HepG2 (cell line): ENCODE data around the gene RAB28. TPM values are rescaled to one million over a fixed set of nuclear protein-coding genes. Genes with fewer than 3 reads are reported as not detected.

Experiments
- ATAC-seq: fragments of 200-7000 bp; cut with Tn5 transposase; 3 replicates; pipeline ENCODE4 v1.9.1; 2020; ENCODE audit warnings: mild to moderate bottlenecking, moderate library complexity
- BruUV-seq: library from RNA; stranded (reverse); fragments of 400-500 nt; replicated peaks from 2 replicates; lab custom pipeline; 2021; lab: Mats Ljungman, UMichigan
- CTCF ChIA-PET: fragments of 300-600 bp; formaldehyde crosslinking; extraction: SDS; loops from one replicate; lab custom pipeline; 2021; ENCODE audit warnings: low total read pairs, inconsistent platforms, low intra/inter-chr PET ratio; lab: Yijun Ruan, JAX
- POLR2A ChIA-PET: fragments of 350-600 bp; sonication (Branson Sonifier 250); formaldehyde crosslinking; loops from one replicate; lab custom pipeline; 2020; ENCODE audit warnings: antibody characterized with exemption, inconsistent platforms; lab: Yijun Ruan, JAX
- DNase-seq: peaks from one replicate; pipeline ENCODE4 v3.0.0-alpha.2; 2015; ENCODE audit warnings: low spot score
- FAIRE-seq: peaks from 3 replicates; lab custom pipeline; 2011; peaks lifted over from hg19 to GRCh38; lab: Jason Lieb, UNC
- H2AFZ ChIP-seq: one replicate; pipeline ENCODE4 v1.6.1; 2011; ENCODE audit warnings: low read length, inconsistent platforms
- H3K27ac ChIP-seq: fragments of 300-600 bp; 3 replicates; pipeline ENCODE4 v1.8.0; 2011; ENCODE audit warnings: mixed run types, mild to moderate bottlenecking, mixed read lengths, low read length, inconsistent platforms; ENCODE audit not compliant: insufficient read depth; ENCODE audit errors: extremely low read length
- H3K27me3 ChIP-seq, 2 experiments: fragments of 200-600 bp in 1 of 2; 2 replicates in 1 of 2; 3 replicates in 1 of 2; pipeline versions ENCODE4 v1.6.0 to v1.8.0; 2011; ENCODE audit warnings: low read length in 2 of 2, mild to moderate bottlenecking in 2 of 2, moderate library complexity in 2 of 2, inconsistent platforms in 1 of 2; ENCODE audit not compliant: insufficient read depth in 2 of 2, control insufficient read depth in 1 of 2
- H3K36me3 ChIP-seq, 2 experiments: fragments of 200-600 bp in 1 of 2; replicated peaks in 1 of 2; 2 replicates in 1 of 2; 3 replicates in 1 of 2; pipeline versions ENCODE4 v1.5.1 to v1.8.0; 2011; ENCODE audit warnings: low read length in 2 of 2, inconsistent platforms in 1 of 2; ENCODE audit not compliant: insufficient read depth in 2 of 2, control insufficient read depth in 1 of 2
- H3K4me1 ChIP-seq: 2 replicates; pipeline ENCODE4 v1.5.1; 2012; ENCODE audit warnings: low read length, inconsistent platforms; ENCODE audit not compliant: insufficient read depth
- H3K4me2 ChIP-seq: 2 replicates; pipeline ENCODE4 v1.6.0; 2011; ENCODE audit warnings: low read depth, low read length, inconsistent platforms
- H3K4me3 ChIP-seq, 3 experiments: fragments of 200-600 bp in 1 of 3; sonication (generic), shearing (Covaris generic) in 1 of 3; replicated peaks in 1 of 3; 2 replicates each; pipeline ENCODE4 v1.5.1; 2011 to 2016; ENCODE audit warnings: low read length in 3 of 3, inconsistent platforms in 2 of 3, low read depth in 2 of 3, mild to moderate bottlenecking in 2 of 3, control low read depth in 1 of 3, mixed read lengths in 1 of 3; ENCODE audit not compliant: insufficient read depth in 1 of 3
- H3K79me2 ChIP-seq: one replicate; pipeline ENCODE4 v1.6.1; 2011; ENCODE audit warnings: low read length, inconsistent platforms; ENCODE audit not compliant: insufficient read depth
- H3K9ac ChIP-seq: 2 replicates; pipeline ENCODE4 v1.6.0; 2011; ENCODE audit warnings: mild to moderate bottlenecking, low read depth, low read length, inconsistent platforms; ENCODE audit not compliant: insufficient read depth
- H3K9me3 ChIP-seq: 2 replicates; pipeline ENCODE4 v1.5.1; 2012; ENCODE audit warnings: mild to moderate bottlenecking, low read length
- H4K20me1 ChIP-seq: 2 replicates; pipeline ENCODE4 v1.6.0; 2011; ENCODE audit warnings: inconsistent platforms, mild to moderate bottlenecking, low read length, moderate library complexity; ENCODE audit not compliant: insufficient read depth
- MAFF ChIP-seq: IDR thresholded peaks from 2 replicates; pipeline ENCODE4 v1.6.1; 2011; ENCODE audit warnings: low read depth, low read length, improper control_type of control experiment
- NFKBIZ ChIP-seq: IDR thresholded peaks from 2 replicates; pipeline ENCODE4 v1.6.1; 2018; ENCODE audit warnings: missing genetic modification reagents, missing compliant biosample characterization
- ZFP62 ChIP-seq: sonication (generic); formaldehyde crosslinking; IDR thresholded peaks from 2 replicates; pipeline ENCODE4 v1.4.0; 2020; ENCODE audit warnings: missing genetic modification reagents
- ZNF678 ChIP-seq: sonication (generic); formaldehyde crosslinking; IDR thresholded peaks from 2 replicates; pipeline ENCODE4 v1.4.0; 2020; ENCODE audit warnings: mild to moderate bottlenecking, missing genetic modification reagents
- ZNF709 ChIP-seq: sonication (generic); formaldehyde crosslinking; IDR thresholded peaks from 2 replicates; pipeline ENCODE4 v1.5.0; 2020; ENCODE audit warnings: mild to moderate bottlenecking, missing genetic modification reagents
- ZNF749 ChIP-seq: sonication (generic); formaldehyde crosslinking; IDR thresholded peaks from 2 replicates; pipeline ENCODE4 v1.8.0; 2022; ENCODE audit warnings: mild to moderate bottlenecking, missing genetic modification reagents, moderate library complexity, borderline replicate concordance
- WGBS: methylation state at CpG from one replicate; pipeline ENCODE4 v1.1.6; 2017; ENCODE audit warnings: low lambda C conversion rate; 5-methylcytosine and 5-hydroxymethylcytosine counted together
- in situ Hi-C: cut with HindIII; loops from 2 replicates; pipeline ENCODE4 v1.10.0; 2017; ENCODE audit warnings: low pct_unique_long_range_greater_than_20kb; ENCODE audit not compliant: extremely low pct_ligation_motif_present
- intact Hi-C: fragments of 100-400 bp; cut with micrococcal nuclease; formaldehyde crosslinking; loops from one replicate; pipeline ENCODE4 v1.10.0; 2022; ENCODE audit not compliant: unreplicated experiment
- polyA plus RNA-seq, 8 experiments: library from polyadenylated mRNA; depleted of rRNA in 3 of 8; stranded (reverse) in 7 of 8; unstranded in 1 of 8; fragments of >200 nt; fragmentation: Illumina TruSeq in 4 of 8; extraction: Trizol in 4 of 8; gene quantifications; 2 replicates each; pipeline versions ENCODE4 v1.2.1 to v1.2.3, GENCODE V29; 2011 to 2016; ENCODE audit warnings: low read depth in 4 of 8, missing spikeins in 1 of 8, mixed read lengths in 1 of 8; ENCODE audit not compliant: insufficient read depth in 1 of 8
- total RNA-seq, 5 experiments: library from RNA; depleted of rRNA; stranded (reverse); fragments of >200 nt; fragmentation: Illumina TruSeq; extraction: Trizol; gene quantifications; 2 replicates each; pipeline ENCODE4 v1.2.3, GENCODE V29; 2016; ENCODE audit warnings: low read depth in 1 of 5
- TF ChIP-seq, protein P1 (sequence below): sonication (generic); formaldehyde crosslinking; IDR thresholded peaks from 2 replicates; pipeline ENCODE4 v1.4.0; 2020; ENCODE audit warnings: missing genetic modification reagents

Gene RAB28
- total and polyA plus RNA-seq, 2 of the 13 experiments (the other 11 are each of a cell fraction or from before 2014, with no cell fraction given), result 11.8 to 18.2 TPM

DNA sequence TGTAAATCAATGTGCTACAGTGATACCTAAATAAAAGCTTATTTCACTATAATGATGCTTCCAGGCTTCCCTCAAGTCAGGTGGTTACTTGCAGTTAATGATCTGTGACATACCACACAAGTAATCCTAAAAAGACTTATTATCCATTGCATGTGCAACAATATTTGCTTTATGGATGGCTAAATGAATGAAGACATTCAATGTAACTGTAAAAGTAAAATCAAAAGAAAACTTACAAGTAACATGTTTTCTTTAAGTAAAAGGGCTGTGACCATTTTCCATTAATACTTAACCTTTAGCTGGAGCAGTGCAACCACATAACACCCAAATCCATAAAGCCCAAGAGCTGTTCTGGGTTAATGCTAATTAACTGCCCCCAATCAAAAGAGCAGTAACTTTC is 42.6 kb downstream of the RAB28 start:
- ATAC-seq, result no peak
- no peaks in the 10 kb centered on the region for H3K4me1 ChIP-seq
- H3K27ac ChIP-seq, result no peak overlapping the region
- H3K27me3 ChIP-seq, result no peaks in the 10 kb centered on the region
- H4K20me1 ChIP-seq, result no peaks in the 10 kb centered on the region
- H3K4me2 ChIP-seq, result no peak overlapping the region
- ChIA-PET CTCF (no interaction called here), POLR2A (no interaction called here)
- in situ Hi-C loops (no loop called here), intact Hi-C loops (no loop called here)
- FAIRE-seq, result no peak
- H3K79me2 ChIP-seq, result no peaks in the 10 kb centered on the region
- no peaks in the 10 kb centered on the region; a peak in 1 of 5 replicates for H3K36me3 ChIP-seq
- H2AFZ ChIP-seq, result no peak overlapping the region
- DNase-seq, result no peak
- TF ChIP-seq ZNF709, result no peak
- TF ChIP-seq, protein P1, sequence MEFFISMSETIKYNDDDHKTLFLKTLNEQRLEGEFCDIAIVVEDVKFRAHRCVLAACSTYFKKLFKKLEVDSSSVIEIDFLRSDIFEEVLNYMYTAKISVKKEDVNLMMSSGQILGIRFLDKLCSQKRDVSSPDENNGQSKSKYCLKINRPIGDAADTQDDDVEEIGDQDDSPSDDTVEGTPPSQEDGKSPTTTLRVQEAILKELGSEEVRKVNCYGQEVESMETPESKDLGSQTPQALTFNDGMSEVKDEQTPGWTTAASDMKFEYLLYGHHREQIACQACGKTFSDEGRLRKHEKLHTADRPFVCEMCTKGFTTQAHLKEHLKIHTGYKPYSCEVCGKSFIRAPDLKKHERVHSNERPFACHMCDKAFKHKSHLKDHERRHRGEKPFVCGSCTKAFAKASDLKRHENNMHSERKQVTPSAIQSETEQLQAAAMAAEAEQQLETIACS (CRISPR knock-in tag), result no peak
- no peak overlapping the region for H3K9ac ChIP-seq
- H3K9me3 ChIP-seq, result peaks cover 6% of the 10 kb centered on the region
- H3K4me3 ChIP-seq, result no peak overlapping the region
- no TSS peak for BruUV-seq

DNA sequence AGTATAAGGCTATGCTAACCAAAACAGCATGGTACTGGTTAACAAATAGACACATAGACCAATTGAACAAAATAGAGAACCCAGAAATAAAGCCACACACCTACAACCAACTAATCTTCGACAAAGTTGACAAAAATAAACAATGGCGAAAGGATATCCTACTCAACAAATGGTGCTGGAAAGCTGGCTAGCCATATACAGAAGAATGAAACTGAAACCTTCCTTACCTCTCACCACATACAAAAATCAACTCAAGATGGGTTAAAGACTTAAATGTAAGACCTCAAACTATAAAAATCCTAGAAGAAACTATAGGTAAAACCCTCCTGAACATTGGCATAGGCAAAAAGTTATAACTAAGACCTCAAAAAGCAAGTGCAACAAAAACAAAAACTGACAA is 47.2 kb downstream of the RAB28 start:
- peaks cover 8% of the 10 kb centered on the region for H3K9me3 ChIP-seq
- FAIRE-seq (no peak), DNase-seq (no peak), ATAC-seq (no peak)
- 97% methylated on average over 2 of the region's 2 CpGs for WGBS
- in situ Hi-C loops (no loop called here), intact Hi-C loops (no loop called here)
- no peak overlapping the region for H3K27ac ChIP-seq
- H3K4me3 ChIP-seq, result no peak overlapping the region
- peaks cover 8% of the 10 kb centered on the region; the same call in 1 of the 2 replicates for H3K4me1 ChIP-seq
- ChIA-PET POLR2A (no interaction called here), CTCF (no interaction called here)
- H3K4me2 ChIP-seq, result no peak overlapping the region
- H3K79me2 ChIP-seq, result no peaks in the 10 kb centered on the region
- no peaks in the 10 kb centered on the region for H4K20me1 ChIP-seq
- H2AFZ ChIP-seq, result no peak overlapping the region
- H3K27me3 ChIP-seq, result no peaks in the 10 kb centered on the region; a peak in 1 of 5 replicates
- no TSS peak for BruUV-seq
- no peaks in the 10 kb centered on the region for H3K36me3 ChIP-seq
- H3K9ac ChIP-seq, result no peak overlapping the region
- TF ChIP-seq MAFF, result no peak
- TF ChIP-seq NFKBIZ (CRISPR knock-in tag), result no peak
- TF ChIP-seq ZNF749 (CRISPR knock-in tag), result no peak
- TF ChIP-seq ZFP62 (CRISPR knock-in tag), result no peak
- no peak for TF ChIP-seq ZNF678 (CRISPR knock-in tag)
